MM.1S (cell line): ENCODE data around the gene PLA2G4A.

Source experiments
- EZH2 ChIP-seq: fragments of 300-600 bp; sonication (generic); optimal IDR thresholded peaks from 2 replicates; pipeline ENCODE3; 2017; ENCODE audit warnings: low read depth, mild to moderate bottlenecking, antibody characterized with exemption, low read length, mixed read lengths
- TF ChIP-seq, protein P1 (sequence below): fragments of 300-600 bp; sonication (generic); IDR thresholded peaks from 2 replicates; pipeline ENCODE4 v1.5.1; 2016; ENCODE audit warnings: antibody characterized with exemption, low read length, mixed read lengths

DNA sequence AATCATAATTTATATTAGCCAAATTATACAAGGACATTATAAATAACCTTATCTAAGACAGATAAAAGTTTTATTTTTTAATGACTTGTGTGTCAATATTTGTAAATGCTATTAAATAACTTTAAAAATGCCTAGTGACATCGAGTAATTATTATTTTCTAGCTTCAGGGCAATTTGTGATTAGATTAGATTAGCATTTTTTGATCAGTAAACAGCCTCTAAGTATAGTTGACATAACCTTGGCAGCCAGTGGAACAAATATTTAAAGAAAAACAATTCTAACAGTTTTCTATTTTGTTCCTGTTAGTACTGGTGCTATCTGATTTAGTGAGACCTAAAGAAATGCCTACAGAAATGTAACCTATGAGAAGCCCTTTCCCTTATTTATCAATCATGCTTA lies 169.1 kb downstream of the PLA2G4A start:
- TF ChIP-seq, protein P1, sequence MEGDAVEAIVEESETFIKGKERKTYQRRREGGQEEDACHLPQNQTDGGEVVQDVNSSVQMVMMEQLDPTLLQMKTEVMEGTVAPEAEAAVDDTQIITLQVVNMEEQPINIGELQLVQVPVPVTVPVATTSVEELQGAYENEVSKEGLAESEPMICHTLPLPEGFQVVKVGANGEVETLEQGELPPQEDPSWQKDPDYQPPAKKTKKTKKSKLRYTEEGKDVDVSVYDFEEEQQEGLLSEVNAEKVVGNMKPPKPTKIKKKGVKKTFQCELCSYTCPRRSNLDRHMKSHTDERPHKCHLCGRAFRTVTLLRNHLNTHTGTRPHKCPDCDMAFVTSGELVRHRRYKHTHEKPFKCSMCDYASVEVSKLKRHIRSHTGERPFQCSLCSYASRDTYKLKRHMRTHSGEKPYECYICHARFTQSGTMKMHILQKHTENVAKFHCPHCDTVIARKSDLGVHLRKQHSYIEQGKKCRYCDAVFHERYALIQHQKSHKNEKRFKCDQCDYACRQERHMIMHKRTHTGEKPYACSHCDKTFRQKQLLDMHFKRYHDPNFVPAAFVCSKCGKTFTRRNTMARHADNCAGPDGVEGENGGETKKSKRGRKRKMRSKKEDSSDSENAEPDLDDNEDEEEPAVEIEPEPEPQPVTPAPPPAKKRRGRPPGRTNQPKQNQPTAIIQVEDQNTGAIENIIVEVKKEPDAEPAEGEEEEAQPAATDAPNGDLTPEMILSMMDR = no peak
- TF ChIP-seq EZH2 = no peak
